Stromal cell of bone marrow (primary cell): ENCODE data around the gene SLC38A9.
"Not testable (repeated sequence)": the region's sequence is repeated elsewhere in the genome, so short reads cannot be mapped to it uniquely, and the experiment has no call there.

Experiments used
- DNase-seq: peaks from one replicate; pipeline ENCODE4 v3.0.0-alpha.2; 2012; ENCODE audit warnings: low read depth

SLC38A9 gene

GRCh38 chr5:55702598-55703345 lies 9.4 kb downstream of the SLC38A9 start:
- no peak for DNase-seq

DNA sequence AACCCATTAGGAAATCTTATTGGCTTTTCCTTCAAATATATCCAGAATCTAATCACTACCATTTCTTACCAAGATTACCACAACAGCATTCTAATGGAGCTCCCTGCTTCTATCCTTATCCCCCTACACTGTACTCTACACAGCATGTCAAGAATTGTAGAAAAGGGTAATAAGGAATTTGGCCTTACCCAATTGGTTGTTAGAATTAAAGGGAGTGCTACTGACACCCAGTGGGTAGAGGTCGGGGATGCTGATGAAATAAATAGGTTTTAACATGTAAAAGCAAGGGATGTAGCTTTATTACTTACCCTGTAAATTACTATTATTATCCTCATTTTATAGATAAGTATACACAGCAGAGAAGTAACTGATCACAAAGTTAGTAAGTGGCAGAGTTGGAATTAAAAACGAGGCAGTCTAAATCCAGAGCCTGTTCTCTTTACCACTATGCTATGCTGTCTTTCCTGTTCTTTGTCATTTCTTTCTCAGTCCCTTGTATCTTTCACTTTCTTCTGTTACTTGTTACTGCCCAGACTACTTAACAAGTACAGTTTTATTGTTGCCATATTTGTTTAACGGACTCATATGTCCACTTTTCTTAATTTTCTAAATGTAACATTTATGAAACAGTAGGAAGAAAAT lies 10.5 kb downstream of the SLC38A9 start:
- DNase-seq, result no peak

DNA sequence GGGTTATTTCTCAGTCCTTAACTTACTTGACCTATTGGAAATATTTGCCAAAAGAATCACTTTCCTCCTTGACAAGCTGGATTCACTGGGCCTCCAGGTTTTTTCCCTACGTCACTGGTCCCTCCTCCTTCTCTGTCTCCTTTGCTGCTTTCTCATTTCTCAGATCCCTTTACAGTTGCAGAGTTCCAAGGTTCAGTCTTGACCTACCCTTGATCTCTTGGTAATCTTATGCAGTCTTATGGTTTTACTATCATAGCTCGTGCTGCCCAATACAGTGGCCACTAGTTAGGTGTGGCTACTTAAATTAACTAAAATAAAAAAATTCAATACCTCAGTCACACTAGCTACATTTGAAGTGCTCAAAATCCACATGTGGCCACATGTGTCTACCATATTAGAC lies 11.4 kb downstream of the SLC38A9 start:
- no peak for DNase-seq

DNA sequence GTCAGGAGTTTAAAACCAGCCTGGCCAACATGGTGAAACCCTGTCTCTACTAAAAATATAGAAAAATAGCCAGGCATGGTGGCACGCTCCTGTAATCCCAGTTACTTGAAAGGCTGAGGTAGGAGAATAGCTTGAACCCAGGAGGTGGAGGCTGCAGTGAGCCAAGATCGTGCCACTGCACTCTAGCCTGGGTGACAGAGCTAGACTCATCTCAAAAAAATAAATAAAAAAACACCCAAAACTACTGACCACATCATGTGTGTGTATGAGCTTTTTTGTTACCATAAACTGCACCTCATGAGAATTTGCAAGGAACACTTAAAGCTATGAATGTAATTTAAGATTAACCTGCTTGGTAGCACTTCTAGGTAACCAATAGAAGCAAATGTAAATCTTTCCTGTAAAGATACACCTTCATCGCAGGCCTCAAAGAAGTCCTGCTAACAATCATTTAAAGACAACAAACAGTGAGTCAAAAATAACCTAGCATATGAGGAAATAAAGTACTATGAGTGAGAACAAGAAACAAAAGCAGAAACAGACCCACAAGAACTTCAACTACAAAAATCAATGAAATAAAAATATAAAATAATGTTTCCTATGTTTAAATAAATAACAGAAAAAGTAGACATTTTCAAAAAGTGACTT lies 13.0 kb downstream of the SLC38A9 start:
- DNase-seq, result no peak

- not testable (repeated sequence) for DNase-seq
Observed at GRCh38 chr5:55696704-55697103, 15.4 kb downstream of the SLC38A9 start.

DNA sequence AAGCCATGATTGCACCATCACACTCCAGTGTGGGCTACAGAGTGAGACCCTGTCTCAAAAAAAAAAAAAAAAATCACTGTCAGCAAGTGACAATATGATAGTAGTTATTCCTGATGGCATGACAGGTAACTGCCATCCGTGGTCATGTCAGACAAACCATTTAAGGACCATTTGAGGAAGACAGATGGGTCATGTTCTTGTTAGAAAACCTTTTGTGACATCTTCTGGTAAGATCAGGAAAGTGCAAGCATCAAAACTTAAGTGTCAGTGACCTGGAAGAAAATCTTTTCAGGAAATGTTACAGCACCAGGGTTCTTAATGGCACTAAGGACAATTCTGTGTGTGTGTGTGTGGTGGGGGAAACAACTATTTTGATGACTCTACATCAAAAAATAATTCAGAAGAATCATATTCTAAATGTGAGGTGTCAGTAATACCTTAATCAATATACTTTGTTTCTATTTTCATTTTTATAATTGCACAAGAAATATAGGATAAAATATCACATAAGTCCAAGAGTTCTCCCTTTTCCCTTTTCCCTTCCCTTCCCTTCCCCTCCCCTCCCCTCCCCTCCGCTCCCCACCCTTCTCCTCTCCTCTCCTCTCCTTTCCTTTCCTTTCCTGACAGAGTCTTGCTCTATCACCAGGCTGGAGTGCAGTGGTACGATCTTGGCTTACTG lies 17.8 kb downstream of the SLC38A9 start:
- no peak for DNase-seq

DNA sequence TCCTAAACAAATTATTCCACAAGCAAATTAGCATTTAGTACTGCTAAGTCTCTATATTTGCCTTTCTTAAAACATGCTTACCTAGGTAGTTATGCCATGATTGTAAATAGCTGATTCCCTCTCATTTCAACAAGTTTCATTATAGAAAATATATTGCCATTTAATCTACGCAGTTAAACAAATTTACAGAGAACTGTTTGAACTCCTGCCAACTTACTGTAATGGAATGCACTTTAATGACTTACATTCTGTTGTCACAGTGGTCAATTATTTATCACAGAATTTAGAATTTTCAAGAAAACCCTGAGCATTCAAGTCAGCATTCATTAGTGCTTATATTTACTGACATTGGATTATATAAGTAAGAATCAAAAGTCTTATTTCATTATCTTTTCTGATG lies 19.6 kb downstream of the SLC38A9 start:
- no peak for DNase-seq

GRCh38 chr5:55692106-55692417 lies 20.1 kb downstream of the SLC38A9 start:
- DNase-seq, result no peak

DNA sequence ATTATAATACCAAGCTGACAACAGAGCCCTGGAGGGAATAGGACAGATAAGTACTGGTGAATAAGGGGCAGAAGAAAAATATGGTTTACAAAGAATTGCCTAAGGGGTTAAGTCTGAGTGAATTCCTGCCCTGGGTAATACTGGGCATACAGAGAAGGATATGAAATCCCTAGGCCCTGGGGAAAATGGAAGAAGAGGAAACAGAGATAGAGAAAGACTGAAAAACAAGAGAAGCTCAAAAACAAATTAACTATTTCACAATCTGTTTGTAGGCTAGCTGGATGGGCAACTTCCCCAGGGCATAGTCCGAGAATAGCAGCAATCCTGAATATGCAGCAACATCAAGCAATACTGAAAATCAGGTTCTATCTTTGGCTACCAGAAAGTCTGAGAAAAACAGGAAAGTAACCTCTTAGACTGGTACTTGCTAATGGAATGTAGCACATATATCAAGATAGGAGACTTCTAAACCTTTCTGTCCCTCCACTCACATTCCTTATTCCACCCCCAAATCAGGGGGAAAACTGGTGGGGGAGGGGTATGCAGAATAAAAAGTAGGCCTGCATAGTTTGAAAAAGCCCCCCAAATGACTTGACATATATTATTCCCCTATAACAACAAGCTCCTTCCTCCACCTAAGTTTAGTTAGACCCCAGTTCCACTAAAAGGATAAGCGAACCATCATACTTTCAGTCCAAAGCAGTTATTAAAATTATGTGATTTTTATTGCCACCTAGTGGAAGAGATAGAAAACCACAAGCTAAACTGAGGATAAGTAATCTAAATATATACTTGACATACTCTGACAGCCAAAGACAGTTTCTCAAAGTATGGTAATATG lies 20.6 kb downstream of the SLC38A9 start:
- DNase-seq, result no peak

DNA sequence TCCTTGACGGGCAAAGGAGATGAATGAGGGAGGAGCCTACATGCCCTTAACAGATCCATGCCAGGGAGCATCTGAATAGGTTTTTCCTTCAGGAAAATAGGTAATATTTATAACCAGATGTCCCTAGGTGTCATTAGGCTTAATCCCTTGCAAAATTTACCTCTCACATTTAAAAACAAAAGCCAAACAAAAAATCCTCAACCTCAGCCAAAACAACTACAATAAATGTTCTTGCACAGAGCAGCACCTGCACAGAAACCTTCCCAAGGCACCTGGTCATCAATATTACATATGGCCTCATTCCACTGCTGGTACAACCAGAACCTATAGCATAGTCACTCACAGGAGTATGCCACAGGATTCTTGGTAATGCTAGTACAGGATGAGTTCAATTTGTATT lies 30.1 kb downstream of the SLC38A9 start:
- DNase-seq, result no peak

GRCh38 chr5:55681301-55681700 lies 30.8 kb downstream of the SLC38A9 start:
- DNase-seq, result no peak

GRCh38 chr5:55680353-55680752 lies 31.8 kb downstream of the SLC38A9 start:
- DNase-seq, result no peak

DNA sequence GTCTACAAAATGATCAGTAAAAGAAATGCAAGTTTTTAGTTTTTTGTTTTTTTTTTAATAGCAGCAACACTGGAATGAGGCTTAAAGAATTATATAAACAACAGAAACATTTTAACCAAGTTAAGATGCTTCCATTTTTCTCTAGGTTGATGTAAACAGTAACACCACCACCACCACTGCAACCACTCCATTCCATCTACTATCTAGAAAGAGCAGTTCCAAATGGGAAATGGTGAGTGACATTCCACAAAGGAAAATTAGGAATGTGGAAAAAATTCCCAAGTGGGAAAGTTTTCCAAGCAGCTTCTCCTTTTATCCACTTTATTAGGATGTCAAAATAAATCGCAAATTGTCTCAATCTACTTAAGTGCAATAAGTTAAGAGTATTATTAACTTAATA lies 32.6 kb downstream of the SLC38A9 start:
- no peak for DNase-seq

- no peak for DNase-seq
Observed at GRCh38 chr5:55675119-55675518, 37.0 kb downstream of the SLC38A9 start.

- DNase-seq, result no peak
Observed at GRCh38 chr5:55674340-55674739, 37.8 kb downstream of the SLC38A9 start.

DNA sequence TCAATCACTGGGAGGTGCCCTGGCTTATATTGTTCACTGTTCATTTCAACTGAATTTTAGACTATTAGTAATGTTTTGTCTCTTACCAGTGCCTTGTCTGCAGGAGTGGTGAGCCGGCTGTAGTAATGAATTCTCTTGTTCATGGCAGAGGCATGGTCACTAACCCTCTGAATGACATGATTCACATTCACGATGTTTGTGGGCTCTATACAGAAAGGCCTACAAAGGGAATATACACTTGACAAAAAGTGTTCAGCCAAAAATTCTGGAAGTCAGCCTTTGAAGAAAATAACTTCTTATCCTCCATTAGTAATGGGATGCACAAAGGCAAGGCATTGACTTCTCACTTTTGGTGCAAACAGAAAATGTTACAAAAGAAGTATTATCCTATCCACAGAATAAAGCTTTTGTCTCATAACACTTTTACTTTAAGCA lies 39.6 kb downstream of the SLC38A9 start:
- DNase-seq, result no peak

- no peak for DNase-seq
Observed at GRCh38 chr5:55671975-55672374, 40.1 kb downstream of the SLC38A9 start.

DNA sequence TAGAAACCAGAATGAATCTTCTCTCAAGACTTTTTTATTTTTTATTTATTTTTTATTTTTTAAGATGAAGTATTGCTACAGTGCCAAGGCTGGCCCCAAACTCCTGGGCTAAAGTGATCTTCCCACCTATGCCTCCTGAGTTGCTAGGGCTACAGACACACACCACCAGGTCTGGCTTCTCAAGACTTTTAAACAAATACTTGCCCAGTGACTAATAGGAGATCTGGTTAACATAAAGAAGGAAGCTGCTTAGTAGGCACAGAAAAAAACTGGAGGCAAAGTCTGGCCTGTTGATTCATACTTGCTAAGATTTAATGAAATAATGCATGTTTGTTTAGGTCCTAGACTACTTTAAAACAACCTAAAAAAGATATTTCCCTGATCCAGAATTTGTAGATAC lies 43.8 kb downstream of the SLC38A9 start:
- peak; percentile 52 for DNase-seq

DNA sequence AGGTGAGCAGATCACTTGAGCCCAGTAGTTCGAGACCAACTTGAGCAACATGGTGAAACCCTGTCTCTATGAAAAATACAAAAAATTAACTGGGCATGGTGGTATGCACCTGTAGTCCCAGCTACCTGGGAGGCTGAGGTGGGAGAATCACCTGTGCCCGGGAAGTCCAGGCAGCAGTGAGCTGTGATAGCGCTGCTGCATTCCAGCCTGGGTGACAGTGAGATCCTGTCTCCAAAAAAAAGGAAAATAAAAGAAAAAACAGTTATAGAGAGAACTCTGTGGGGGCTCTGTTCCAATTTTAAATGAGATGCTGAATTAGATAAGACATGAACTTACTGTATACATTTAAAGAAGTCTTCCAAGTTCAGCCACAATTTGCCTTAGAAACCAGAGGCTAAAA lies 44.2 kb downstream of the SLC38A9 start:
- DNase-seq, result no peak

DNA sequence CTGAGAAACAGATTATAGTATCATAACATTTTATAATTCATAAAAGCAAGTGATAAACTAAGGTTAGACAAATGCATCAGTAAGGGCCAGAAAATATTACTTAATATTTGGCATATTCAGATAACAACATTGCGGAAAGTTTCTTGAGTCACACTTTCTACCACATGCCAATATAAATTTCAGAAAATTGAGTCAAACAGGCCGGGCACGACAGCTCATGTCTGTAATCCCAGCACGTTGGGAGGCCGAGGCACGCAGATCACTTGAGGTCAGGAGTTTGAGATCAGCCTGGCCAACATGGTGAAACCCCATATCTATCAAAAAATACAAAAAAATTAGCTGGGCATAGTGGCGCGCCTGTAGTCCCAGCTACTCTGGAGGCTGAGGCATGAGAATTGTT lies 47.1 kb downstream of the SLC38A9 start:
- no peak for DNase-seq

GRCh38 chr5:55657443-55657842 lies 54.7 kb downstream of the SLC38A9 start:
- no peak for DNase-seq

- peak; percentile 70 for DNase-seq
Observed at GRCh38 chr5:55650386-55650785, 61.7 kb downstream of the SLC38A9 start.
